Measurements from ENCODE around the gene SHISA8.
A peak's percentile ranks its signal among the peaks of the same experiment; 100 is the strongest.
"Not testable (repeated sequence)": the region's sequence is repeated elsewhere in the genome, so short reads cannot be mapped to it uniquely, and the experiment has no call there.

Gene SHISA8

DNA sequence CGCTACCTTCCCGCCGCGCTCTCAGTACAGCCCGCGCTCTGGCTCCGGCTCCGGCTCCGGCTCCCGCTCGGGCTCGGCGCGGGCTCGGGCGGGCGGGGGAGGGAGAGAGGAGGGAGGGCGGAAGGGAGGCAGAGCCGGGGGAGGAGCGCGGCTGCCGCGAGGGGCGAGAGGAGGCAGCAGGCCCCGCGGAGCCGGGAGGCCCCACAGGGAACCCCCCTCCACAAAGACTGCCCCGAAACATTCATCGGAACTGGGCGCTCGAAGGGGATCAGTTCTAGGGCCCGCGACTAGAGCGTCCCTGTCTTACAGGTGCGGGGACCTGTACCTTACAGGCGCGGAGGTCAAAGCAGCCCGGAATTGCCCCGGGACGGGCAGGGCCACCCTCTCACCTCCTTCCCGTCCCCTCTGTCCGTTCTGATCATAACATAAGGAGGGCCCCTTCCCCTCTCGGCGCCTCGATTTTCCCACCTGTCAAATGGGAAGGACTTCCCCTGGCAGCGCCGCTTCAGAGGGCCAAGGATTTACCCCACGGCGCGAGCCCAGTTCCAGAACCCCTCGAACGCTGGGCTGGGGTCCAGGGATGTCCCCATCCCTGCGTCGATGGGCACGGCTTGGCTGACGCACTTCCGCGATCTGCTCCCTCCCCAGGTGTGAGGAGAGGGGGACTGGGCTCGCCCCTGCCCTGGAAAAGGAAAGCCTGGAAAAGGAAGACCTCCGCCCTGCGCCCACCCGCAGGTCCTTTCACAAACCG lies at the start of gene SHISA8:
Gene SHISA8, minus strand, starts transcription at position 40 of the 751 bp plus-strand sequence. CDS start 407 bp downstream, outside the sequence.
- DNase-seq (ENCODE audit: low spot score), result no peak

- DNase-seq (ENCODE audit: low spot score), result no peak
These were observed 49.2 kb upstream of the SHISA8 start for GRCh38 chr22:41964112-41964491.

DNA sequence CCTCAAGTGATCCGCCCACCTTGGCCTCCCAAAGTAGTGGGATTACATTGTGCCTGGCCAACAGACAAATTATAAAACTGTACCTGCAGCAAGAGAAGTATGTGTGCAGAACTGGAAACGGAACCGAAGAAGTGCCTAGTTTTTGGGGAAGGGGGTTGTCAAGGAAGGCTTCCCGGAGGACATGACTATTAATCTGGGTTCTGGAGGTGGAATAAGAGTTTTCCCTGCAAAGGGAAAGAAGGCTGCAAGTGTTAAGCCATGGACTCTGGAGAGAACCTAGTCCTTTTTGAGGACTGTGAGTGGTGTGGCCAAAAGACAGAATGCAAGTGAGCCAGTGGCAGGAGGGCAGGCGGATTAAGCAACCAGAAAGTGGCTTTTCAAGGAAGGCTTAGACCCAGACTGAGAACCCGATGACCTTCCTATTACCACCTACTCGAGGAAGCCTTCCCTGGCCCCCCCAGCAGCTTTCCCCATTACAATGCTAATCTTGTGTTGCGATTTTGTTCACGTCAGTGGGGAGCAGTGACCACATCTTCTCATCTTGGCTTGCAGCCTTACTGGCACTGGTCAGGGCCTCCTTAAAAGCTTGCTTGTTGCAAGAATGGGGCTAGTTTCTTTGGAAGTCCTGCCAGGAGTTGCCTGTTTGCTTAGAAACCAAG lies 48.7 kb upstream of the SHISA8 start:
- DNase-seq (ENCODE audit: low spot score), result no peak

DNA sequence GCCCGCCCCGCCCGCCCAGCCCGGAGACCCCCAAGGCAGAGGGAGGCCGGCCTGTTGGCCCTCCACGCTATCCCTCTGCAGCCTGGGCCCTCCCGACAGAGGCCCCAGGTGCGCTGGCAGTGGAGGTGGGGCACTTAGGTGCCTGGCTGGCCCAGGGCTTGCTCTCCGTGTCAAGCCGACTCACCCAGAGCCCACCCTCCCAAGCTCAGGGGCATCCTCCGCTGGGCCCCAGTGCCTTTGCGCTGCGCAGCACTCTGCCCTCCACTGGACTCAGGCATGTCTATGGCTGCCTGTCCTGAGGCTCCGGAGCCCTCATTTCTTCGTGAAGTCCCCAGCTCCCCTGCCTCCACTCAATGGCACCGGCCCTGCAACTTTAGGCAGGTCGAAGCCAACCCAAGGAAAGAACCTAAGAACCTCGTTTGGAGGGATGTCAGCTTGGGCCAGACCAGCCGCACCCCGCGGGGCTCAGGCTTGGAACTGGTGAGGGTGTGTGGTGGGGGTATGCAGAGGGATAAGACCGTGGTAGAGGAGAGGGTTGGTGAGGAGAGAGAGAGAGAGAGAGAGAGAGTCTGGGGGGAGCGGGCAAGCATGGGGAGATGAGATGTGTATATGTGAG lies 43.2 kb upstream of the SHISA8 start:
- no peak for DNase-seq (ENCODE audit: low spot score)

DNA sequence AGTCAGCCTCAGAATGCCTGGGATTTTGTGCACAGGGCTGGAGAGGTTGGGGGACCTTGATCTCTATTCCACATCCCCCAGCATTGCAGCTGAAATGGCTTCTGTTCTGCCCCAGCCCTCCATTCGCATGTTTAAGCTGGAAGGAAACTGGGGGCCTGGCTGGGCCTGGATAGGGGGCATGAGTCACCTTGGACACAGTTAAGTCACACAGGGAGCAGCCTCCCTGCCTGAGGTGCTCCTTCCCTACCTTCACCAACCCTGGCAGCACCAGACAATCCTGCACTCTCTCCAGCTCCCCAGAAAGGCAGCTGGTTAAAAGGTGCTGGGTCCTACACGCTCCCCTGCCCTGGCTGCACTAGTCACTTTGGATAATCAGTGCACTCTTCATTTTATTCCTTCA lies 37.8 kb upstream of the SHISA8 start:
- DNase-seq (ENCODE audit: low spot score), result no peak

DNA sequence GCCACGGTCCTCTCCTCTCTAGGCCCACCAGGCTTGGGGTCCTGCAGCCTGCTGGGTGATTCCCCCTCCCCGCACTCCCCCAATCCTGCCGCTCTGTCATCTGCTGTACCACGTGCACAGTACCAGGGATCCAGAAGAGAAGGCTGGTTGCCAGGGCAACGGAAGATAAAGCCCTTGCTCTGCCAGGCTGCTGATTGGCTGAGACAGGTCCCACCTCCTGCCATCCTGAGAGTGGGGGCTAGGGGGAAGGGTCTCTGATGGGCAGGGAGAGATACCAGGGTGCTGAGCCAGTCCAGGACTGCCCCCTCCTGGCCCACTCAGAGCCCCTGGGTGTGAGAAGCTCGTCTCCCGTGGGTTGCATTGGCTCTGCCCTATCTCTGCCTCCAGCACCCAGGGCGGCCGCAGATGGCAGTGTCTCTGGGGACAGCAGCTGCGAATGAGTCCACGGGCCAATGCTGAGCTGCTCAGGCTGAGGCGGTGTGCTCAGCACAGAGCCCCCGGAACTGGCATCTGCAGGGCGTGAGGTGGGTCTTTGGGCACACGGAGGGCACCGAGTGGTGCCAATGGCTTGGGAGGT lies 37.1 kb upstream of the SHISA8 start, which contains the start of gene SMIM45:
Gene SMIM45, plus strand, starts transcription at position 253 of the 577 bp plus-strand sequence.
- DNase-seq (ENCODE audit: low spot score), result no peak

DNA sequence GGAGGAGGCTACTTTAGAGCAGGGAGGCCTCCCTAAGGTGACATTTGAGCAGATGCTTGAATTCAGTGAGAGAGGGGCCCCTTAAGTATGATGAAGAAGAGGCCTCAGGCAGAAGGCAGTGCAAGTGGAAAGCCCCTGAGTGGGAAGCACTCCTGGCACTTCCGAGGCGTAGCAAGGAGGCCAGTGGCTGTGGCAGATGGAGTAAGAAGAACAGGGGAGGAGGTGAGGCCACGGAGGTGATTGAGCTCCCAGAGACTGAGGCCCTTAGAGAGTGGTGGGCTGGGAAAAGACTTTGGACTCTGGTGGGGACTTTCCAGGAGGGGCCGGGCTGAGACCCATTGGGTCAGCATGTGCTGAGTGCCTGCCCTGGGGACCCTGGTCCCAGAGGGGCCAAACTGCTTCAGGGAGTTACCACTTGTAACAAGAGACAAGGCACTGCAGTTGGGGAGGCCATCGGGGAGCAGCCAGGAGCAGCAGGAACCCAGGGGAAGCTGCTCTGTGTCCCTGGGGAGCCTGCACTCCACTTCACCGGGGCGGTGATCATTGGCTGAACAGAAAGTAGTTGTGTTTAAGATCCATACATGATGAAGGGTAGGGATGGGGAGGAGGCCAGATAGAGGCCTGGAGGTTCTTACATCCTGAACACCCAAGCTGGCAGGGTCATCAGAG lies 34.6 kb upstream of the SHISA8 start:
- DNase-seq (ENCODE audit: low spot score), result no peak

GRCh38 chr22:41948928-41949296 lies 34.0 kb upstream of the SHISA8 start:
- not testable (repeated sequence) for DNase-seq (ENCODE audit: low spot score)

DNA sequence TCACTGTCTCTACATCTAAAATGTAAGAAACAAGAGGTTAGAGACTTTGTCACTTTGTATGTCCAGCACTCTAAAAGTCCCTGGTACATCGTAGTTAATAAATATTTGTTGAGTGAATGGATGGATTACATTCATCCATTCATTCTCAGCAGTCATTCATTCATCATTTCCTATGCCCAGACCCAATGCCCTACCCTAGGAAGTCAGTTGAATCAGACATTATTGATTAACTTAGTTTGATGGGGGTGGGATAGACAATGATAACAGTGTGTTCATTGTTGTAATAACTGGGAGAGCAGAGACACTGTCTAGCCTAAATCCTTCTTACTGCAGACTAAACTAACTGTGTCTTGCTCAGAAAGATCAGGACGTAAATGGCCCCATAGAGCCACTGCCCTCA lies 33.3 kb upstream of the SHISA8 start:
- DNase-seq (ENCODE audit: low spot score), result no peak

GRCh38 chr22:41947424-41948080 lies 32.7 kb upstream of the SHISA8 start:
- no peak for DNase-seq (ENCODE audit: low spot score)

- peak; percentile 82 for DNase-seq (ENCODE audit: low spot score)
These were observed 32.0 kb upstream of the SHISA8 start, which contains the start of gene CENPM for GRCh38 chr22:41946629-41947423. Gene CENPM, minus strand, starts transcription at chr22:41947152. Its CDS starts 76 bp downstream, at chr22:41947076.

GRCh38 chr22:41943661-41944209 lies 28.9 kb upstream of the SHISA8 start:
- no peak for DNase-seq (ENCODE audit: low spot score)

DNA sequence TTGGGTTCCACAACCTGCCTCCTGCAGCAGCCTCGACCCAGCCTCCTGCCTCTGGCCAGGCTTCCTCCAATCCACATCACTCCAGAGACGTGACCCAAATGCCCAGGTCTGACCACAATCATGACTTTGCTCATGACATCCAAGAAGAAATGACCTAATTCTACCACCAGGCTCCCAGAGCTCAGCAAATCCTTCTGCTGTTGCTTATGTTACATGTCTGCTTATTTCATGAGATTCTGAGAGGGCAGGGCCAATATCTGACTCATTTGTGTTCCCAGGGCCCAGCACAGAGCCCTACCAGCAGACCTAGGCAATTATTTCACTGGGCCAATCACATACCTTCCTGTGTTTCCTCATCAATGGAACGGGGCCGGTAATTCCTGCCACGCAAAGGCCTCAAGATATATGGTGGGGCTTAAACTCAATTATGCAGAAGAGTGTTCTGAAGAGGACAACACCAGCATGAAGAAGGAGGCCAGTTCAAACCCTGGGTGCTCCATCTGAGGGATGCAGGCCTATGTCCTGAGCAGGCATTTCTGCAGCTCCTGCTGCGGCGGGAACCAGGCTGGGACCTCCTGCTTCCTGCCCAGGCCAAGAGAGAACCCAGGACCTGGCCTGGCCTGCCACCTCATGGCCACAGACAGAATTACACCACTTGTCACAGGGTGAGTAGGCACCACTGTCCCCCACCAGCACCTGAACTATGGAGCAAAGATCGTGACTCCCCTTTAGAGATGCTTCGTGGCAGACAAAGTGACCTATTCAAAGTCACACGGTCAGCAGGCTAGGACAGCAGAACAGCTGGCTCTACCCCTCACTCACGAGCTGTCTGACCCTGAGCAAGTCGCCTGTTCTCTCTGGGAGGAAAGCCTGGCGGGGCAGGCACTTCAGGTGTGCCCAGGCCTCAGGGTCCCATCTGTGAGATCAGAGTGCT lies 26.2 kb upstream of the SHISA8 start:
- peak; percentile 81 for DNase-seq (ENCODE audit: low spot score)

- DNase-seq (ENCODE audit: low spot score), result no peak
These were observed 25.3 kb upstream of the SHISA8 start for GRCh38 chr22:41939981-41940831.

- no peak for DNase-seq (ENCODE audit: low spot score)
These were observed 22.0 kb upstream of the SHISA8 start for GRCh38 chr22:41936894-41937169.

DNA sequence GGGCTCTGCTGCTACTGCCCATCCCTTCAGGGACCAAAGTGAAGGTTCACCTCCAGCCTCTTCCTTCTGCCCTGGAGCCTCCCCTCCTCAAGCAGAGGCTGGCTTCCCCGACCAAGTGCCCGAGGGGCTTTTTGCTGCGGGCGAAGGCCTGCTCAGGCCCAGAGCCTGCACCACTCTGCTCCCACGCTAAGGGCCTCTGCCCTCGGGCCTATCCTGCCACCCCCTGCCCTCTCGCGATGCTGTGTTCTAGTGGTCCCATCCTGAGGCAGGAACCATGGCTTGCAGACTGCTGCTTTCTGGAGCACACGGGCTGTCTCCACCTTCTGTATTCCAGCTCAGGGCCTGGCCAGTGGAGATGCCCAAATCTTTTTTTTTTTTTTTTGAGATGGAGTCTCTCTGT lies 20.6 kb upstream of the SHISA8 start:
- no peak for DNase-seq (ENCODE audit: low spot score)

- no peak for DNase-seq (ENCODE audit: low spot score)
These were observed 20.1 kb upstream of the SHISA8 start for GRCh38 chr22:41935015-41935351.

DNA sequence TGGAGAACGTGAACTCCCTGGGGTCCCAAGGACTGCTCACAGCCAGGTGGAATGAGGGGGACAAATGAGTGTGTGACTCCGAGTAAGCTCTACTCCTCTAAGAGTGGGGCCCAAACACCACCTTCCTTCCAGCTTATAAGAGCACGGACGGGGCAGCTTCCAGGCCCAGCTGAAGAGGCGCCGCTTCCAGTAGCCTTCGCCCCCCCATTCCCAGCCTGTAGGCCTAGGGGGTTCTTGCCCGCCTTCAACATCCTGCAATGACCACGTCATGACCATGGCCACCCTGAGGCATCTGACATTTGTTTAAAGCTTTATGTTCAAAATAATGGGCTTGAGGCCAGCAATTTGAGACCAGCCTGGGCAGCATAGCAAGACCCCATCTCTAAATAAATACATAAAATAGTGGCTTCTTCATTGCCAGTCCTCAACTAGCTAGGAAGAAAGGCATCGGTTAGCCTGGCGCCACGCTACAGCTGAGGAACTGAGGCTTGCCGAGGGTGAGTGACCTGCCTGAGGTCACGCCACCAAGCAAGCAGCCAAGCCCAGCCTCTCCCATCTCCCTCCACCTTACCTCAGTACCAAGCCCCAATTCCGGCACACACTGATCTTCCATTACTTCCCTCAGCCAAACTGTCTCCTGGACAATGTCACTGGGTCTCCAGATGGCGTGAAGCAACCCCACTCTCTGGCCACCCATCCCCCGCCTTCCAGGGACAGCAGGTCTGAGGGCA lies 19.6 kb upstream of the SHISA8 start:
- DNase-seq (ENCODE audit: low spot score), result no peak

All from hematopoietic multipotent progenitor cell treated with erythropoietin and hydrocortisone succinate and interleukin-3 and kit ligand, for 17 days (in vitro differentiated cells).